Panc1 (cell line): ENCODE results near the gene MCM3AP. TPM values are rescaled to one million over a fixed set of nuclear protein-coding genes. Genes with fewer than 3 reads are reported as not detected.

Experiments
- ATAC-seq: fragments of 200-7000 bp; cut with Tn5 transposase; 2 replicates; pipeline ENCODE4 v1.9.1; 2020; ENCODE audit warnings: mild to moderate bottlenecking, moderate library complexity
- BruUV-seq: library from RNA; stranded (reverse); fragments of 400-500 nt; replicated peaks from 2 replicates; lab custom pipeline; 2021; lab: Mats Ljungman, UMichigan
- CTCF ChIA-PET: fragments of 300-600 bp; sonication (Branson Sonifier 250); formaldehyde crosslinking; loops from one replicate; lab custom pipeline; 2022; ENCODE audit warnings: antibody characterized with exemption; lab: Charles Lee
- POLR2A ChIA-PET: fragments of 300-600 bp; sonication (Branson Sonifier 250); formaldehyde crosslinking; loops from one replicate; lab custom pipeline; 2022; ENCODE audit warnings: antibody characterized with exemption; lab: Charles Lee
- DNase-seq: peaks from one replicate; pipeline ENCODE4 v3.0.0-alpha.2; 2010; ENCODE audit warnings: low read depth, low spot score
- H3K27ac ChIP-seq: 2 replicates; pipeline ENCODE4 v1.5.1; 2011; ENCODE audit warnings: mild to moderate bottlenecking, low read length, inconsistent platforms
- H3K27me3 ChIP-seq: fragments of 200-500 bp; sonication (Bioruptor generic); 2 replicates; pipeline ENCODE4 v1.6.0; 2014; ENCODE audit warnings: low read length, inconsistent platforms; ENCODE audit not compliant: control insufficient read depth, insufficient read depth
- H3K36me3 ChIP-seq: fragments of 200-500 bp; sonication (Bioruptor generic); 2 replicates; pipeline ENCODE4 v1.5.1; 2014; ENCODE audit warnings: inconsistent platforms, mild to moderate bottlenecking, low read length, moderate library complexity; ENCODE audit not compliant: control insufficient read depth, insufficient read depth
- H3K4me1 ChIP-seq: 2 replicates; pipeline ENCODE4 v1.5.1; 2011; ENCODE audit warnings: inconsistent platforms, mild to moderate bottlenecking, low read length, moderate library complexity; ENCODE audit not compliant: control insufficient read depth, insufficient read depth
- H3K4me3 ChIP-seq, 2 experiments: 2 replicates each; pipeline ENCODE4 v1.5.1; 2011 to 2012; ENCODE audit warnings: low read depth in 2 of 2, low read length in 2 of 2, mild to moderate bottlenecking in 2 of 2, inconsistent platforms in 1 of 2, moderate library complexity in 1 of 2
- H3K9me3 ChIP-seq: fragments of 200-500 bp; sonication (Bioruptor generic); 2 replicates; pipeline ENCODE4 v1.5.1; 2014; ENCODE audit warnings: low read depth, mild to moderate bottlenecking, inconsistent platforms, low read length, moderate library complexity; ENCODE audit not compliant: control insufficient read depth, insufficient read depth
- CTCF ChIP-seq: fragments of 450-650 bp; IDR thresholded peaks from 2 replicates; pipeline ENCODE4 v1.5.1; 2017; ENCODE audit warnings: mild to moderate bottlenecking
- POLR2AphosphoS5 ChIP-seq: IDR thresholded peaks from 2 replicates; pipeline ENCODE4 v1.6.1; 2012; ENCODE audit warnings: mild to moderate bottlenecking, low read depth, low read length, moderate library complexity
- SIN3A ChIP-seq: IDR thresholded peaks from 2 replicates; pipeline ENCODE4 v1.6.1; 2012; ENCODE audit warnings: low read depth, mild to moderate bottlenecking, low read length, moderate library complexity, borderline replicate concordance; ENCODE audit not compliant: insufficient read depth
- TCF7L2 ChIP-seq: IDR thresholded peaks from 2 replicates; pipeline ENCODE4 v1.6.1; 2011; ENCODE audit warnings: mild to moderate bottlenecking, low read depth, low read length, inconsistent platforms
- in situ Hi-C: cut with HindIII; loops from 2 replicates; pipeline ENCODE4 v1.10.0; 2016; ENCODE audit warnings: low sequenced_read_pairs, low pct_unique_long_range_greater_than_20kb
- intact Hi-C: fragments of 100-400 bp; cut with micrococcal nuclease; formaldehyde crosslinking; loops from one replicate; pipeline ENCODE4 v1.10.0; 2022; ENCODE audit not compliant: unreplicated experiment
- total RNA-seq: library from RNA; stranded (reverse); gene quantifications from one replicate; pipeline ENCODE4 v1.2.1, GENCODE V29; 2021; ENCODE audit not compliant: unreplicated experiment
- TF ChIP-seq, protein P1 (sequence below), 2 experiments: IDR thresholded peaks; 2 replicates each; pipeline ENCODE4 v1.6.1; 2011 to 2012; ENCODE audit warnings: low read depth in 2 of 2, control low read depth in 1 of 2, low read length in 1 of 2, mild to moderate bottlenecking in 1 of 2, moderate library complexity in 1 of 2; ENCODE audit not compliant: insufficient read depth in 1 of 2

Gene MCM3AP
- total RNA-seq, 1 experiment from 2014 or later, result 95.0 TPM

- Histone ChIP-seq H3K4me3 (no peak overlapping the region), H3K9me3 (no peaks in the 10 kb centered on the region), H3K4me1 (no peaks in the 10 kb centered on the region), H3K27ac (no peak overlapping the region), H3K36me3 (peaks cover 6% of the 10 kb centered on the region), H3K27me3 (no peaks in the 10 kb centered on the region)
- ATAC-seq (no peak), DNase-seq (no peak)
- ChIA-PET POLR2A (no interaction called here), CTCF (interaction anchor here (0.7 kb wide), 1 partner anchor 39 kb away, joined by 3 read pairs; no protein-coding TSS in a partner anchor)
- in situ Hi-C loops, result no loop called here
- intact Hi-C loops, result no loop called here
- no TSS peak for BruUV-seq
- no peak for TF ChIP-seq SIN3A
- no peak for TF ChIP-seq TCF7L2
- TF ChIP-seq, protein P1, sequence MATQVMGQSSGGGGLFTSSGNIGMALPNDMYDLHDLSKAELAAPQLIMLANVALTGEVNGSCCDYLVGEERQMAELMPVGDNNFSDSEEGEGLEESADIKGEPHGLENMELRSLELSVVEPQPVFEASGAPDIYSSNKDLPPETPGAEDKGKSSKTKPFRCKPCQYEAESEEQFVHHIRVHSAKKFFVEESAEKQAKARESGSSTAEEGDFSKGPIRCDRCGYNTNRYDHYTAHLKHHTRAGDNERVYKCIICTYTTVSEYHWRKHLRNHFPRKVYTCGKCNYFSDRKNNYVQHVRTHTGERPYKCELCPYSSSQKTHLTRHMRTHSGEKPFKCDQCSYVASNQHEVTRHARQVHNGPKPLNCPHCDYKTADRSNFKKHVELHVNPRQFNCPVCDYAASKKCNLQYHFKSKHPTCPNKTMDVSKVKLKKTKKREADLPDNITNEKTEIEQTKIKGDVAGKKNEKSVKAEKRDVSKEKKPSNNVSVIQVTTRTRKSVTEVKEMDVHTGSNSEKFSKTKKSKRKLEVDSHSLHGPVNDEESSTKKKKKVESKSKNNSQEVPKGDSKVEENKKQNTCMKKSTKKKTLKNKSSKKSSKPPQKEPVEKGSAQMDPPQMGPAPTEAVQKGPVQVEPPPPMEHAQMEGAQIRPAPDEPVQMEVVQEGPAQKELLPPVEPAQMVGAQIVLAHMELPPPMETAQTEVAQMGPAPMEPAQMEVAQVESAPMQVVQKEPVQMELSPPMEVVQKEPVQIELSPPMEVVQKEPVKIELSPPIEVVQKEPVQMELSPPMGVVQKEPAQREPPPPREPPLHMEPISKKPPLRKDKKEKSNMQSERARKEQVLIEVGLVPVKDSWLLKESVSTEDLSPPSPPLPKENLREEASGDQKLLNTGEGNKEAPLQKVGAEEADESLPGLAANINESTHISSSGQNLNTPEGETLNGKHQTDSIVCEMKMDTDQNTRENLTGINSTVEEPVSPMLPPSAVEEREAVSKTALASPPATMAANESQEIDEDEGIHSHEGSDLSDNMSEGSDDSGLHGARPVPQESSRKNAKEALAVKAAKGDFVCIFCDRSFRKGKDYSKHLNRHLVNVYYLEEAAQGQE (IDR thresholded peaks at IDR 0.05; ENCODE audit: insufficient read depth in 1 of 2, low read depth in 2 of 2, low read length in 1 of 2), result no peak
- no peak for TF ChIP-seq POLR2AphosphoS5
- no peak for TF ChIP-seq CTCF
Measured at GRCh38 chr21:46246345-46246744, 39.1 kb downstream of the MCM3AP start.

GRCh38 chr21:46245213-46245915, 40.0 kb downstream of the MCM3AP start:
- no peaks in the 10 kb centered on the region for H3K9me3 ChIP-seq
- no peak overlapping the region for H3K27ac ChIP-seq
- ChIA-PET POLR2A (no interaction called here), CTCF (no interaction called here)
- H3K36me3 ChIP-seq, result peaks cover 6% of the 10 kb centered on the region
- no TSS peak for BruUV-seq
- intact Hi-C loops, result no loop called here
- TF ChIP-seq CTCF (no peak), POLR2AphosphoS5 (no peak), TCF7L2 (no peak), SIN3A (no peak)
- TF ChIP-seq, protein P1 (IDR thresholded peaks at IDR 0.05; ENCODE audit: insufficient read depth in 1 of 2, low read depth in 2 of 2, low read length in 1 of 2), result no peak
- H3K27me3 ChIP-seq, result no peaks in the 10 kb centered on the region
- DNase-seq (no peak), ATAC-seq (0 out of 2 replicates have a peak, but pooled peaks have one; percentile 49)
- in situ Hi-C loops, result no loop called here
- H3K4me1 ChIP-seq, result no peaks in the 10 kb centered on the region
- H3K4me3 ChIP-seq, result no peak overlapping the region
